GM21576 (cell line): ENCODE measurements around the gene BTBD2.

ENCODE experiments used
- ATAC-seq: cut with Tn5 transposase; IDR thresholded peaks from one replicate; pipeline ENCODE4 v1.9.1; 2021; ENCODE audit warnings: mild to moderate bottlenecking, moderate library complexity; ENCODE audit not compliant: unreplicated experiment

The BTBD2 gene

GRCh38 chr19:1968279-1969175 lies 47.0 kb downstream of the BTBD2 start:
- no peak for ATAC-seq

DNA sequence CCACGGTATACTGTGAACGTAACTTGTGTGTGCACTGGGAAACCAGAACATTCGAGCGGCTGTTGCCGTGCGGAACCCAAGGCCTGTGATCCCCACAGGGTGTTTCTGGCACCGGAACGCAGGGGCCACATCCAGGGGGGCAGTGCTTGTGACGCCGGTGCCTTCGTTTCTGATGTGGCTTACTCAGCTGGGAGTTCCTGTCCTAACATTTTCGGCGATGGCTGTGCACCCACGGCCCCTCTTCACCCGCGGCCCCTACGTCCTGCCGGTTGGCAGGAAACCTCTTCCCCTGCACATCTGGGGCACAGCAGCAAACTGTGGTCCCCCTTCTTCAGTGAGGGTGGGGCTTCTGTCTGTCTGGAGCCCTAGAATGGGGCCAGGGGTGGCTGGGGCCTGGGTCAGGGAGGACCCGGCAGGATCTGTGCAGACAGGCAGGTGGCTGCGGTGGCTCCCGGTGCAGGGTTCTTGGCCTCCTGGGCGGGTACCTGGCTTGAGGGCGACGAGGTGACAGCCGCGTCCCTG lies 48.4 kb downstream of the BTBD2 start:
- no peak for ATAC-seq

GRCh38 chr19:1962674-1963073 lies 52.8 kb downstream of the BTBD2 start:
- ATAC-seq, result no peak

DNA sequence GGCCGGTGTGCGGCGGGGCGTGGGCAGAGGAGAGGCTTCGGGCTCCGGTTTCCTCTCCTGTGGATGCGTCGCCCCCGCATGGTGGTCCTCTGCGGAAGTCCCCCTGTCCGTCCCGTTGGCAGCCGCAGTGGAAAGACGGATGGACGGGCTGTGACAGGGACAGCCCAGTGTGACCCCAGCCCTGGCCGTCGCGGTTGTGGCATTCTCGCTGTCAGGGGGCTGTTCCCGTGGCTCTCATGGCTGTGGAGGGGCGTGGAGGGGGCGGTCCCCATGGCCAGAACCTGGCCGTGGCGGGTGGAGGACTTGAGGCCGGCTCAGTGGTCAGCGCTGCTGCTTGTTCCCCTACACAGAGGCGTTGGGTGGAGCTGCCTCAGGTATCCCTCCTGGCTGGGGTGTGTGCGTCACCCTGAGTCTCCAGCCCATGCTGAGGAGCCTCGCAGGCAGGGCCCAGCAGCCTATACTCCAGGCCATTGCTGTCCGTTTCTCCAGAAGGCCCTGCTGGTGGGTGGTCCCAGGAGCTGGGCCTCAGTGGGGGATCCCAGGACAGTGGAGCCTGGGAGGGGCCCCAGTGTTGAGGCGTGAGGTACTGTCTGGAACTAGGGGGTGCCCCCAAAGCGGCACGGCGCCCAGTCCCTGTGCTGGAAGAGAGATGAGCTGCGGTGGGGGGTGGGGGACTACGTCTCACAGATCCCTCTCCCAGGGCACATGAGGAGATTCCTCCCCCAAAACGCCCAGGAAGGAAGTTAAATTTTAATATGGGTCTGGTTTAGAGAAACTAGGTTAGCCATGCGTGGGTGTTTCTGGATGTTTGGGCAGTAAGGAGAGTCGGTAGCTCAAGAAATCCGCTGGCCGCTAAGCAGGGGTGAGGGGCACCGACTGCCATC lies 54.3 kb downstream of the BTBD2 start:
- no peak for ATAC-seq

GRCh38 chr19:1959928-1960589 lies 55.5 kb downstream of the BTBD2 start:
- ATAC-seq, result no peak

- ATAC-seq, result no peak
These were observed 57.8 kb downstream of the BTBD2 start for GRCh38 chr19:1957562-1958248.

DNA sequence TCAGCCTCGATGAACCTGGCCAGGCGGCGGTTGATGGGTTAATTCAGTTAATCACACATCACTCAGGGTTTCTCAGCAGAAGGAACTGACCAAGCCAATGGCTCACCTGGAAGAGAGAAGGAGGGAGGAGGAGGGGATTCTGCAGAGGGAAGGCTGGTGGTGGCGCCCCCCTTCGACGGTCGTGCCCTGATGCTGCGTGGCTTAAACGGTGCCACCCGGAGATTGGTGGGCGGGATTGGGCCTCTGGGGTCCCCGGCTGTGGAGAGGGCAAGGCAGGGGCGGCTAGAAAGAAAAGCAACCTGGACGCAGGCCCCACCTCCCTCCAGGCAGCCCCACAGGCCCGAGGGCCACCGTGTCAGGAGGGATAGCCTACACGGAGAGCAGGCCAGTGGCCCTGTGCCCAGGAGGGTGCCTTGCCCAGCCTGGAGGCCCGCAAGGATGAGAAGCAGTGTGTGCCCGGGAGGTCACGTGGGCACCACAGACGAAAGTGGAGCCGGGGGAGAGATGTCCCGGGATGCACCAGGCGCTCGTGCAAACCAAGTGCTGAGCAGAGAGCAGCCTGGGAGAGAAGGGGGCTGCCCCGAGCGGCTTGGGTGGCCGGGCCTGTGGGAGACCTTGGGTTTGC lies 58.5 kb downstream of the BTBD2 start:
- no peak for ATAC-seq

DNA sequence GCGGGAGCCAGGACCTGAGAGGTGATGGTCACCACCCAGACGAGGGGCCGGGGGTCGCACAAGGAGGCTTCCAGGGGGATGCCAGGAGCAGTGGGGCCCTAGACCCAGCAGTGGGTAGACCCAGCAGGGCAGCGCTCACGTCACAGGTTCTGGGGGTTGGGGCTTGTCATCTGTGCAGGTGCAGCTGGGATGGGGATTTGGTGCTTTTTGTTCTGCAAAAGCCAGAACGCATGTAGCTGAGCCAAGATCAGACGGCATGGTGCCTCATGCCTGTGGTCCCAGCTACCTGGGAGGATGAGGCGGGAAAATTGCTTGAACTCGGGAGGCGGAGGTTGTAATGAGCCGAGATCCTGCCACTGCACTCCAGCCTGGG lies 59.4 kb downstream of the BTBD2 start:
- ATAC-seq, result no peak

DNA sequence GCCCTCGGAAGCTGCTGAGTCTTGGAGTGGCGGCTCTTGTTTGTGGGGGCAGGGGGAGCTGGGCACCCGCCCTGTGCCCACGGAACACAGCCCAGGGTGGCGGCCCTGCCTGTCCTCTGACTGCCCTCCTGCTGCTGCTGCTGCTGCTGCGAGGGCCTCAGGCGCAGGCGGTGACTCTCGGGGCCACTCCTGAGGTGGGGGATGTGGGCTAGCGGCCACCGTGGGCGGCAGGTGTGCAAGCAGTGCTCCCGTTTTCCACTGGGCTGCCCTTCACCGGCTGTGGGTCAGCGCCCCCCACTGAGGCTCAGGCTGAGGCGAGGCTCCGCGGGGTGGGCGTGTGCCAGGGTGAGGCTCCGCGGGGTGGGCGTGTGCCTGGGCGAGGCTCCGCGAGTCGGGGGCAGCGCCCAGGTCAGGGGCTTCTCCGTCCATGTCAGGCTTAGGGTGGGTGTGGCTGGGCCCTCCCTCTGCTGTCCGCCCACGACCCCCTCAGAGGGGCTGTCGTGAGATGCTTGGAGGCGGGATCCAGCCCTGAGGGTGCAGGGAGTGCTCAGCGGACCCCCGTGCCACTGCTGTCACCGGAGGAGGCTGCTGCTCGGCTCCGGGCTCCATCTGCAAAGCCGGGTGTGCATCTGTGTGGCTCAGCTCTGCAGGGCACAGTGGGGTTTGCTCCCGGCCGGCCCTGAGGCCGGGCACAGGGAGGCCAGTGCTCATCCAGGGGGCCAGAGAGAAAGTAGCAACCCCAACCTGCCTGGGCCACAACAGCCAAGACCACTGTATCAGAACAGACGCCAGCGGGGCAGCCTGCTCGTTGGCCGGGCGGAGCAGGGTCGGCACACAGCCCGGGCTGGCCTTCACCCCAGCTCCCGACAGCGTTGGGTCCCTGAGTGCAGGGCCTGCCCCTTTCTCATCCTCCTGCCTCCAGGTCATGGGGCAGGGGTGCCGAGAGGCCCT lies 60.1 kb downstream of the BTBD2 start:
- ATAC-seq, result no peak

DNA sequence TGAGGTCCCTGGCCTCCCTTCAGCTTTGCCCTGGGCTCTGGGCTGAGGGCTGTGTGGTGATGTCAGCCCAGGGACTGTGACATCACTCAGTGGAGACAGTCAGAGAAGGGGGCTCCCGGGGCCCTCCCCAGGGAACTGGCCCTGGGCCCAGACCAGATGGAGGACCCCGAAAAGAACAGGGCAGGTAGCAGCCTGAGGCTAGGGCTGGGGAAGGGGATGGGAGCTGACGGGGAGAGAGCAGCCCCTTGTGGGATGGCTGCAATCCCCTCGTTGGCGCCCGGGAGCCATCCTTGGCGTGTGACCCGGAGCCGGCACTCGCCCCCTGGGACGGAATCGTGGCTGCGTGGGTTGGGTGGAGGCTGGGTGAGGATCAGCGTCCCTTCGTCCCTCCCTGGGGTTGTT lies 61.0 kb downstream of the BTBD2 start:
- no peak for ATAC-seq

- ATAC-seq, result no peak
These were observed 61.9 kb downstream of the BTBD2 start for GRCh38 chr19:1953441-1954094.

DNA sequence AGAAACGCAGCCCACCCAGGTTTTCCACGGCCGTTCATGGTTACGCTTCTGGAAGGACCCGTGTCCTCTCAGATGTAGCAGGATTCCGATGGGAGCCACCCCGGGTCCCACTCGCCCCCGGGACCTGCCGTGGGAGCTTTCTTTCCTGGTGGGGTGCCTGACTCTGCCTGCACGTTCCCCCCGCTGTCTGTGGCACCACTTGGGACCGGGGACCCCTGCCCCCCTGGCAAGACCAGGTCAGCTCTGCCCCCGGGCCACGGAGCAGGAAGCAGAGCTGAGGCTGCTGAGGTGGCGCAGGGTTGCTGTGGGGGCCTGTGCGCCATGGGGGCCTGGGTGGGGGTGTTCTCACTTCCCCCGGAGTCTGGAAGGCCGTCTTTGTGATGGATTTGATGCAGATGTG lies 62.5 kb downstream of the BTBD2 start:
- ATAC-seq, result no peak

GRCh38 chr19:1952635-1953034 lies 62.9 kb downstream of the BTBD2 start:
- ATAC-seq, result no peak

GRCh38 chr19:1950640-1951039 lies 64.9 kb downstream of the BTBD2 start:
- ATAC-seq, result no peak

DNA sequence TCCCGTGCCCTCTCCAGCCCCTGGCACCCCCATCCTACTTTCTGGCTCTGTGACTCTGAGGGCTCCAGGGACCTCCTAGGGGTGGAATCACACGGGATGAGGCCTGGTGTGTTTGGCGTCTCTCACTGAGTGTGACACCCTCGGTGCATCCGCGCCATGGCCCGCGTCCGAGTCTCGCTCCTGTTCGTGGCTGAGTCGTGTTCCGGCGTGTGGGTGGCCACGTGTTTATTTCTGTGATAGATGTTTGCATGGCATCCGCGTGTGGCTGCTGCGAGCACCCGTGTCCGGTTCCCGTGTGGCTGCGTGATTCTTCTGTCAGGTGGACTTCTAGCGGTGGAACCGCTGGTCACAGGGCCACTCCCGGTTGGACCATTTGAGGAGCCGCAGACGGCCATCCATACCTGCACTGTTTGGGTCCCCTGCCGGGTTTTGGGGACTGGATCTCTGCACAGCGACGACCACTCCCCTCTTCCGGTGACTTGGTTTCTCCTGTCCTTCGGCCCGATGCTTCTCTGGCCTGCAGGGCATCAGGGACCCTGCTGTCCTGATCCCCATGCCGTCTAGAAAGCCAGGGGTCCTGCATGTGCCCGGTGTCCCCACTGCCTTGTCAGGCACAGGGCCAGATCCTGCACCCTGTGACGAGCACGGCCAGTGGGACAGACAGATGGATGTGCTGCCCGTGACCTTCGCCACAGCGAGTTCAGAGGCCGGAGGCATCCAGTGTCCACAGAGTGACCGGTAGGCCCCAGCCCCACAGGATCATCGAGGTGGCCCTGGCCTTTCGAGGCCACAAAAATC lies 66.0 kb downstream of the BTBD2 start:
- ATAC-seq, result no peak

DNA sequence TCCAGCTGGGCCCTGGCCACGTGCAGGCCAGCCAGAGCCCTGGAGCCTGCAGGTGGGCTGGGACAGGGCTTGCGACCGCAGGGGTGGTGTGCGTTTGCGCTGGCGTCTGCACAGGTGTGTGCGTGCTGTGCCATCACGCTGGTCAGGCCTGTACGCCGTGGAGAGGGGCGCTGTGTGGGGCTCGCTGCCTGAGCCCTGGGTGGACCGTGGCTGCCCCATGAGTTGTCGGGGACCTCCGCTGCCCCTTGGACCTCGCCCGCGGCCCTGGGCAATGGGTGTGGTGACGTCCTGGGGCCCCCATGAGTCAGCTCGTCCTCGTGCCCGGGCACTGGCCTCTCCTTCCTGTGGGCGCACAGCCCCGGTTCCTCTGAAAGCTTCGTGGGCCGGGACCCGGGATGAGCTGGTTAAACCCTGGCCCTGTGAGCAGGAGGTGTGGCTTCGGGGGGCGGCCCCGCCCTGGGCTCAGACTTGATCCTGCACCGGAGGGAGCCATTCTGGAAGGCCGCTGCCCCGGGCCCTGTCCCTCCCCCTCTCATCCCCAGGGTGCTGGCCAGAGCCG lies 67.8 kb downstream of the BTBD2 start:
- no peak for ATAC-seq

- no peak for ATAC-seq
These were observed 69.6 kb downstream of the BTBD2 start for GRCh38 chr19:1945899-1946298.
